ENCODE measurements around the gene MFF. TPM values are rescaled to one million over a fixed set of nuclear protein-coding genes. Genes with fewer than 3 reads are reported as not detected.

Gene MFF
- total and polyA plus RNA-seq, 2 of the 8 experiments (the other 6 are each of a cell fraction or from before 2014, with no cell fraction given) = 36.2 to 86.8 TPM

DNA sequence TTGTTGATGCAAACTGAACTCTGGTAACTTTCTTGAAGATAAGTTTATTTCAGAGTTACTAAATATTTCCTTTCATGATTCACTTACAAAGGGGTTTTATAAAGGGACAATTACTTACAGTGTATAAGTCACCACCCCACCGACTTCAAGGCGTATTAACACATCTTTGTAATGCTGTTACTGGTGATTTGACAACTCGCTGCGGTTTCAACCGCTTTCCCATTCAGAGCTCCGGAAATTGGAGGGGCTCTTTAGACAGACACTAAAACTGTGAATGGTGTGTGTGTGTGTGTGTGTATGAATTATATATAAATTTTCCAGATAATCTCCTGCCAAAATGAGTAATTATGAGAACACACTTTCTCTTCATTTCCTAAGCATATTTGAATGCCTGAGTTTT lies 49.1 kb downstream of the MFF start:
- Histone ChIP-seq H2BK15ac (ENCODE audit: low read length) (no peak overlapping the region), H3K56ac (replicated peaks; ENCODE audit: insufficient read length, low read depth, low read length) (no peak overlapping the region), H4K8ac (ENCODE audit: extremely low read depth, insufficient read depth, low read length) (no peak overlapping the region), H3K36me3 (ENCODE audit: control insufficient read depth in 2 of 4, insufficient read depth in 4 of 4, low read length in 3 of 4) (no peaks in the 10 kb centered on the region), H4K5ac (ENCODE audit: insufficient read length, low read depth, low read length) (no peak overlapping the region), H3K23me2 (ENCODE audit: low read depth, low read length) (peaks cover 2% of the 10 kb centered on the region; the same call in 1 of the 2 replicates), H3K4me3 (ENCODE audit: extremely low read depth in 1 of 4, insufficient read depth in 2 of 4, low read depth in 3 of 4, low read length in 4 of 4) (no peak overlapping the region), H3K23ac (ENCODE audit: insufficient read length) (no peak overlapping the region), H2BK120ac (replicated peaks; ENCODE audit: low read depth, low read length) (no peak overlapping the region), H4K20me1 (replicated peaks in 1 of 2; ENCODE audit: control insufficient read depth in 1 of 2, insufficient read depth in 2 of 2, low read length in 2 of 2) (no peaks in the 10 kb centered on the region), H3K27me3 (replicated peaks in 1 of 4; ENCODE audit: control insufficient read depth in 3 of 4, extremely low read depth in 1 of 4, insufficient read depth in 3 of 4, low read length in 3 of 4) (peaks cover 0 to 2% (median 0%) of the 10 kb centered on the region in 4 experiments; a peak in 1 of 7 replicates), H2AK5ac (ENCODE audit: low read depth, low read length) (no peak overlapping the region), H4K91ac (replicated peaks; ENCODE audit: insufficient read length, low read length) (no peak overlapping the region), H2AFZ (ENCODE audit: low read length) (no peak overlapping the region), H3K18ac (ENCODE audit: extremely low read depth, low read length) (no peak overlapping the region), H3K9ac (replicated peaks in 1 of 4; ENCODE audit: extremely low read depth in 1 of 4, low read depth in 3 of 4, low read length in 3 of 4) (no peak overlapping the region), H3K4me1 (replicated peaks in 1 of 4; ENCODE audit: control insufficient read depth in 3 of 4, insufficient read depth in 4 of 4, low read length in 3 of 4) (peaks cover 0 to 6% (median 0%) of the 10 kb centered on the region in 4 experiments; a peak in 1 of 7 replicates), H2BK12ac (ENCODE audit: low read depth, low read length) (no peak overlapping the region), H3K9me3 (ENCODE audit: insufficient read depth in 2 of 2, low read depth in 1 of 2, low read length in 1 of 2) (no peaks in the 10 kb centered on the region), H2BK5ac (ENCODE audit: low read depth, low read length) (no peak overlapping the region), H3K79me1 (ENCODE audit: low read depth, low read length) (no peaks in the 10 kb centered on the region), H3K14ac (ENCODE audit: insufficient read length) (no peak overlapping the region), H3K27ac (ENCODE audit: low read depth, low read length) (no peak overlapping the region), H2BK20ac (ENCODE audit: low read length) (no peak overlapping the region), H3K4ac (replicated peaks; ENCODE audit: insufficient read length, low read depth, low read length) (no peak overlapping the region), H3K79me2 (ENCODE audit: control insufficient read depth in 1 of 2, insufficient read depth in 2 of 2, low read length in 2 of 2) (no peaks in the 10 kb centered on the region), H3K4me2 (ENCODE audit: insufficient read depth in 1 of 2, low read depth in 2 of 2, low read length in 2 of 2) (no peak overlapping the region)
- POLR2A ChIA-PET (ENCODE audit: partially characterized antibody) = no interaction called here
- no peak for TF ChIP-seq EGR1 (IDR thresholded peaks at IDR 0.05; ENCODE audit: borderline replicate concordance, low read depth, low read length)
- no peak for TF ChIP-seq TAF1 (IDR thresholded peaks at IDR 0.05; ENCODE audit: low read depth, low read length)
- no peak for TF ChIP-seq NRF1 (IDR thresholded peaks at IDR 0.05; ENCODE audit: low read depth, low read length)
- no peak for TF ChIP-seq RFX5 (IDR thresholded peaks at IDR 0.05; ENCODE audit: borderline replicate concordance, low read depth, low read length)
- DNase-seq (ENCODE audit: low read depth in 1 of 2, low spot score in 2 of 2) = no peak
- WGBS, 2 experiments (ENCODE audit: extremely low coverage in 1 of 2, insufficient coverage in 1 of 2, insufficient read length in 1 of 2, insufficient replicate concordance in 2 of 2, low coverage in 1 of 2, low lambda C conversion rate in 2 of 2, missing lambda C conversion rate in 1 of 2) = 96% methylated on average over 6 of the region's 6 CpGs; no CpG with 5 or more reads in 1 of the 2 experiments
- CTCF ChIA-PET (ENCODE audit: partially characterized antibody) = interaction anchor here (4.7 kb wide), 1 partner anchor 13 kb away, joined by 24 read pairs; the partner anchor contains the start of gene SCYGR1
- FAIRE-seq = no peak

Measured in H1 (cell line).